ENCODE measurements around the gene DOK6.
"Not testable (repeated sequence)": the region's sequence is repeated elsewhere in the genome, so short reads cannot be mapped to it uniquely, and the experiment has no call there.

Gene DOK6

GRCh38 chr18:69813559-69813958, 412.9 kb downstream of the DOK6 start:
- DNase-seq (ENCODE audit: low read depth in 2 of 2): no peak

DNA sequence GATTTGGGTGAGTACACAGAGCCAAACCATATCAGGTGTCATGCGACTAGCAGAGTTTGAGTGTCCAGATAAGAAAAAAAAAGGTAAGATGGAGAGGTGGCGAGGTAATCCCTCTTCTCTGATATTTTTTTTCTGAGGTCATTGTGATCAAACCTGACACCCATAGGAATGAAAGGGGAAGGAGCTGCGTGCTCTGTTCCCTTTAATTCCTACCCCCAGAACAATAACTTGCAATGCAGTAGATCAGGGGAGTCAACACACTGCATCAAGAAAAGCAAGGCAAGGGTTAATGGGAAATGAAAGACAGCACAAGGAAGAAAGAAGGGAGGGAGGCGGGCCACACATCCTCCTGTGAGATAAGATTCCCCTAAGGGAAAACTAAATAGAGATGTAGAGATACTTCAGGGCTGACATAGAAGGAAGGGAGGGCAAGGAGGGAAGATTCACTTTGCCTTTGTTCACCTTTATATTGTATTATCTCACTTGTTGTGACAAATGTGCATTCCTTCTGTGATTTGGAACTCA, 414.2 kb downstream of the DOK6 start:
- no peak for DNase-seq (ENCODE audit: low read depth in 2 of 2)

DNA sequence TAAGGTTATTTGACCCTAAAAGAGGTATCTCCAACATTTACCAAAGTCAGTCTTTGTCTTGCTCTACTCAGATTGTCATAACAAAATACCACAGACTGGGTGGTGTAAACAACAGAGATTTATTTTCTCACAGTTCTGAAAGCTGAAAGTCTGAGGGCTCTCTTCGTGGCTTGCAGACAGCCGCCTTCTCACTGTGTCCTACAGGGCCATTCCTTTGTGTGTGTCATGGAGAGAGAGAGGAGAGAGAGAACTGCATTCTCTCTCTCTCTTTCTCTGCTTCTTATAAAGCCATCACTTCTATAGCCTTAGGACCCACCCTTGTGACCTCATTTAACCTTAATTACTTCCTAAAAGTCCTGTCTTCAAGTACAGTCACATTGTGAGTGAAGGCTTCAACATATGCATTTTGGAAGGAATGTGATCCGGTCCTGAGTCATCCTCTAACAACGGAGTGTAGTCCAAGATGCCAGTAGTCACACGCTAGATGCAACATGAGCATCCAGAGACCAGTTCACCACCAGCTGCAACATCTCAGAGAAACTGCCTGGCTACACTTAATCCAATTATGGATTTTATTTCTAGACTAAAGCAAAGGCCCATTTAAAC, 416.8 kb downstream of the DOK6 start:
- DNase-seq (ENCODE audit: low read depth in 2 of 2): no peak

- no peak for DNase-seq (ENCODE audit: low read depth in 2 of 2)
These were observed 418.8 kb downstream of the DOK6 start for GRCh38 chr18:69819460-69819859.

DNA sequence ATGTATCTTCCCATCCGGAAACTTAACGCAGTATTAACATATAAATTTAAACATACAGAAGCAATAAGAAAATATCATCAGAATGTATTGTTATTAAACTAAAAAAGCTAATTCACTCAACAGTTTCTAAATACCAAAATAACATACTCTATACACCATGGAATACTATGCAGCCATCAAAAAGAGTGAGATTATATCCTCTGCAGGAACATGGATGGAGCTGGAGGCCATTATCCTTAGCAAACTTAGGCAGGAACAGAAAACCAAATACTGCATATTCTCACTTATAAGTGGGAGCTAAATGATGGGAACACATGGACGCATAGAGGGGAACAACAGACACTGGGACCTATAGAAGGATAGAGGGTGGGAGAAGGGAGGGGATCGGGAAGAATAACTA, 419.9 kb downstream of the DOK6 start:
- no peak for DNase-seq (ENCODE audit: low read depth in 2 of 2)

DNA sequence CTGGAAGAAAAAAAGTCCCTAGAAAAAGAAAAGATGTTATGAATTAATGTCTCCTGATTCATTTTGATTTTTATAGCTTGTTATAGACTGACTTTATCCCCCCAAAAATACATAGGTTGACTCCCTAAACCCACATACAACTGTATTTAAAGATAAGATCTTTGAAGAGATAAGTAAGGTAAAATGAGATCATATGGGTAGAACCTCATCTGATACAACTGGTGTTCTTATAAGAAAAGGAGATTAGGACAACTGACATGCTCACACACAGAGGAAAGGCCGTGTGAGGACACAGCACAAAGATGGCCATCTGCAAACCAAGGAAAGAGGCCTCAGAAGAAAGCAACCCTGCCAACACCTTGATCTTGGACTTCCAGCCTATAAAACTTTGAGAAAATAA, 429.5 kb downstream of the DOK6 start:
- no peak for DNase-seq (ENCODE audit: low read depth in 2 of 2)

GRCh38 chr18:69834980-69835379, 434.3 kb downstream of the DOK6 start:
- DNase-seq (ENCODE audit: low read depth in 2 of 2): not testable (repeated sequence)

GRCh38 chr18:69838003-69838402, 437.3 kb downstream of the DOK6 start:
- DNase-seq (ENCODE audit: low read depth in 2 of 2): no peak

DNA sequence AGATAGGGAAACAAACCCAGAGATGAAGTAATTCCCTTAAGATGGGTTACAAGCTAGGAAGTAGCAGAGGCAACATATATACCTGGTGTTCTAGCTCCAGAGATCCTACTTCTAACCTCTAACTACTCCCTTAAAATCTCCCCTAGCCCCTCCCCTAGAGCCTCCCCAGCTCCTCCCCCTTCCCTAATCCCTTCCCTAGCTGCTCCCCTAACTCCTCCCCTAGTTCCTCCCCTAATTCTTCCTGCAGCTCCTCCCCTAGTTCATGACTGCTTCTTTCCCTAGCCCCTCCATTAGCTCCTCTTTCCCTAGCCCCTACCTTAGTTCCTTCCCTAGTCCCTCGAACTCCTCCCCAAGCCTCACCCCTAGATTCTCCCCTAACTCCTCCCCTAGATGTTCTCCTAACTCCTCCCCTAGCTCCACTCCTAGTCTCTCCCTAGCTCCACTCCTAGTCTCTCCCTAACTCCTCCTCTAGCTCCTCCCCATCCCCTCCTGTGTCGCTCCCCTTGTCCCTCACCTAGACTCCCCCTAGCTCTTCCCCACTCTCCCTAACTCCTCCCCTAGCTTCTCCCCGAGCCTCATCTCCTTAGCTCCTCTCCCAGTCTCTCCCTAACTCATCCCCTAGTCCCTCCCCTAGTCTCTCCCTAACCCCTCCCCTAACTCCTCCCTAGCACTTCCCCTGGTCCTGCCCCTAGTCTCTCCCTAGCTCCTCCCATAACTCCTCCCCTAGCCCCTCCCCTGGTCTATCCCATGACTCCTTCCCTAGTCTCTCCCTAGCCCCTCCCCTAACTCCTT, 438.1 kb downstream of the DOK6 start:
- DNase-seq (ENCODE audit: low read depth in 2 of 2): no peak

- no peak for DNase-seq (ENCODE audit: low read depth in 2 of 2)
These were observed 438.8 kb downstream of the DOK6 start for GRCh38 chr18:69839497-69839896.

DNA sequence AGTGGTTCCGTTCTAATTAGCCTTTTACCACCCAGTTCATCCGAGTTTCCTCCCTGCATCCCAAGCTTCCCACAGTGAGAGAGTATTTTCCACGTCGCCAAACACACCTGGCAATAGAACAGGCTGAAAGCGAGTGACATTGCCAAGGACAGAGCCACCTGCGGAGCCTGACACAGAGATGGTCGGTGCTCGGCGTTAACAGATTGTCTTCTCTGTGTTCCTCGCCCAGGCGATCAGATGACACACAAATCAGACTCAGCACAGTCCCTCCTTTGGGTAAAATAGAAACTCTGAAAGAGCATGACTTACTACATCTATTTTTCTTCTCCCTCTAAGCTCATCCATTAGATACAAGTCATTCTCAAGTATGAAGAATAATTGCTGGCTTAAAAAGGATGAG, 439.3 kb downstream of the DOK6 start:
- no peak for DNase-seq (ENCODE audit: low read depth in 2 of 2)

DNA sequence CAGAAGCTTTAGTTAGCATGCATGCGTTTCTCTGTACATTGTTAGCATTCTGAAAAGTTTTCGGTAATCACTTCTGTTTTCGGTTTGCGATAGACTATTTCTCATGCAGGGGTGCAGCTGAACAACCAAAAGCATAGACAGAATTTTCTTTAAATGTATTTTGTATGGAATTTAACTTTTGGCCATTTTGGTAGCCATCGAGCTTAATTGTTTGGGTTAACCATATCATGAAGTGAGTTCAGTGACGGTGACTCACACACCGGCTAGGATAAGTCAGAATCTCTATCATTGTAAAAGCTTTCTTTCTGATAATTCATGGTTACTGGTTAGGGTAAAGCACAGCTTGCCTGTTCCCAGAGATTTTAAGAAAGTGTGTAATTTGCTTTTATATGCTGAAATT, 439.8 kb downstream of the DOK6 start:
- DNase-seq (ENCODE audit: low read depth in 2 of 2): no peak

DNA sequence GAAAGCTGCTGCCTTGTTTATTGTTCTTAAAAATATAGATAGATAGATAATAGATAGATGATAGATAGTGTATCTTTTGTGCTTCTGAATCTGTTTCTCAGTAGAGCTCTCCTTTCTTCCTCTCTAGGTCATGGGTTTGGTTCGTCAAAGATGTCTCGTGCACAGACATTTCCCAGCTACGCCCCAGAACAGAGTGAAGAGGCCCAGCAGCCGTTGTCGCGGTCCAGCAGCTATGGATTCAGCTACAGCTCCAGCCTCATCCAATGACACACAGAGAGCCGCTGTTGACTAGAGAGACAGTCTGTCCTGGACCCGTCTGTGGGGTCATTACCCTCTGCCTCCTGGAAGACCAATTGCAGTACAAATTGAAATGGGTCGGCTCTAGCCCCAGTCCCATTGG, 440.4 kb downstream of the DOK6 start:
- DNase-seq (ENCODE audit: low read depth in 2 of 2): no peak

GRCh38 chr18:69843015-69843414, 442.3 kb downstream of the DOK6 start:
- no peak for DNase-seq (ENCODE audit: low read depth in 2 of 2)

DNA sequence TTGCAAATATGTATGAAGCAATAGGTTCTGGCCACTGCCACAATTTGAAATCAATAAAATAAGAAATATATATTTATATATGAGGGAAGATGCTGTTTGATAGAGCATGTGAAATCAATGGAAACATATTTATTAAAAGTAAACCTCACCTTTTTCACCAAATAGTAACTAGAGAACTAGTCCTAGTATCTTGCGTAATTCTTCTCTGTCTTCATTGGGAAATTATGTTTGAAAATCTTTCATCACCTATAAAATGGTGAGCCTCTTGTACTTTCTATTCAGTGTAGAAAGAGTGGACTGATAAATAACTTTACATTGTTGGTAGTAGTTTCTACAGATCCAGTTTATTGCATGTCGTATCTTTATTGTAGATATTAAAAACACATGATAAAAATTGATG, 444.0 kb downstream of the DOK6 start:
- DNase-seq (ENCODE audit: low read depth in 2 of 2): no peak

DNA sequence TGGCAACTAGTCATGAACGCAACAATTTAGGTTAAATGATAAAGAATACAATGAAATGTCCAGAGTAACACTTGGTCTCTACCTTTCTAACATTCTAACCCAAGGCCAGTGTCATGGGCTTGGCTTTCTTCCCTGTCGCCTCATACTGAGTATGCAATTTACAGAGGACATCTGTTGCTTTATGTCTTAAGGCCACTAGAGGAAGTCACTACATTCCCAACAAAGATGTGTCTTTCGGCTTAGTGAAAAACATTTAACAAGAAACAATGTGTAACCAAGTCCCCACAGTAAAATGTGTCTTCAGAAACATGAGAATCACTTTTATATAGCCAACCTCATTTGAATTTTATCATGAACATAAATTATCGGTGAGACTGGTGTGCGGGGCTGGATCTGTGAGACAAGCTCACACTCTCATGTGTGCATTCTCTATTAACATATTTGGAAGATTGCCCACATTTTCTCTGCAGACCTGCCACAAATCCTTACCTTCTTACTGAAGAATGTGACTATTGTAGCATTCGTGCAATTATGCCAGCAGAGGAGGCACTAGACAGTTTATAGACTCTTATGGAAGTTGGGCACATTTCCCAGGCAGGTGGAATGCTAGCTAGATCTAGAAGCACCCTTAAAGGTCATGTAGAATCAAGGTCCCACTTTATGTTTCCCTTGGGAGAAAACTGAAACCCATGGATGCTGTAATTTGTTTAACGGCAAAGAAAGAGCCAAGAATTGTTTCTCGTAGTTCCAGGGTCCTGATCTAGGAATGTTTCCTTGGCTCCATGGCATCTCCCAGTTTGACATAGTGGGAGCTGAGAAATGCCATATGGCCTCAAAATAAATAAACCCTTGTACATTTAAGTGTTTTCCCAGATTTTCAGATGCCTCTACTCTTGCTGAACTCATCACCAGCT, 445.2 kb downstream of the DOK6 start:
- DNase-seq (ENCODE audit: low read depth in 2 of 2): no peak

DNA sequence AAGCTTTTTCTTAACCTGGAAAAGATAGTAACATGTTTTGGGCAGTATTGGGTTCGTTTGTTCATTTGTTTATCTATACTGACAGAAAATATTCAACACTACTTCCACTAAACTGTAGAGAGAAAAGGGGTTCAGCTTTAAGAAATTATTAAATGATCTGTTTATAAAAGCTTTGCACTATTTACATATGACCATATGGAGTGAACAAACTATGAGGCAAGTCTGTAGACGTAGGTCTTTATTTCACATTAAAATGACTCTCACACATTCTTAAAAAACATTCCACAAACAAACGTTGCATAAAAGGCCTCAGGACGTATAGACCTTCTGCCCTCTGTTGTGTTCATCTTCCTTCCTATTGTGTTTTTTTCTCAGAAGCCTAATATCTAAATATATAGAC, 452.4 kb downstream of the DOK6 start:
- no peak for DNase-seq (ENCODE audit: low read depth in 2 of 2)

- no peak for DNase-seq (ENCODE audit: low read depth in 2 of 2)
These were observed 453.8 kb downstream of the DOK6 start for GRCh38 chr18:69854455-69854854.

DNA sequence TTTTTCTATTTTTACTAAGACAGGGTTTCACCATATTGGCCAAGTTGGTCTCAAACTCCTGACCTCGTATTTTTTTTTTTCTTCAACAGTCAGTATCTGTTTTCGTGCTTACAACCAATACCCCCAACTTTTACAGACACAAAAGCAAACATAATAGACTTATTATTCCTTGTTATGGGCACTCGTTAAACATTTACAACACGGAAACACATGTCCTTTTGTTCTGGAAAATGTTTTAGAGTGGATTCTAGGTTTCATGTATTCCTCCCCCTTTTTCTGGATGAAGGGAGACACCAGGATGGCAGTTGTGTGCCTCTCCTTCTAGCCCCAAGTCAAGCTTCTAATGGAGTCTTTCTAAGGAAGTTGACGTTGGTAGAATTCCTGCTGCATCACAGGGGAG, 458.2 kb downstream of the DOK6 start:
- DNase-seq (ENCODE audit: low read depth in 2 of 2): no peak

DNA sequence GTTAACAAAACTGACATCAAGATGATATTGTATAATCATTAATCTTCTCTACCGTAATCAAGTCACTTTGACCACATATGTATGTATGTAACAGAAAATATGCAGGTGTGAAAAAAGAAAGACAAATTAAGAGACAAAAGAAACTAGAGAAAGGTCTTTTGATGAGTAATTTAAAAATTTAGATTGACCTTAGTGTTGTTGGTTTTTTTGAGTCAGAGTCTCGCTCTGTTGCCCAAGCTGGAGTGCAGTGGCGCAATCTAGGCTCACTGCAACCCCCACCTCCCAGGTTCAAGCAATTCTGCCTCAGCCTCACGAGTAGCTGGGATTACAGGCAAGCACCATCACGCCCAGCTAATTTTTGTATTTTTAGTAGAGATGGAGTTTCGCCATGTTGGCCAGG, 464.1 kb downstream of the DOK6 start:
- not testable (repeated sequence) for DNase-seq (ENCODE audit: low read depth in 2 of 2)

DNA sequence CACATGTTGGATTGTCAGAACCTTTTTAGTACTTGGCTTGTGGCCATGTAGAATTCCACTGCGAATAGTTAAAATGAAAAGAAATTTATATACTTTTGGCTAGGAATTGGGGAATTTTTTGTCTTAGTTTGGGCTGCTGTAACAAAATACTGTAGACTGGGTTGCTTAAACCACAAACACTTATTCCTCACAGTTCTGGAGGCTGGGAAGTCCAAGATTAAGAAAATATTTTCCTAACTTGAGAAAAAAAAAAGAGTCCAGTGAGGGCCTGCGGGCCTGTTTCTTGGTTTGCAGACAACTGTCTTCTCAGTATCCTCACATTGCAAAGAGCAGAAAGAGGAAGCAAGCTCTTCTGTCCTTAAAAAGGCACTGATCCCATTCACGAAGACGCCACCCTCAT, 465.1 kb downstream of the DOK6 start:
- DNase-seq (ENCODE audit: low read depth in 2 of 2): no peak

GRCh38 chr18:69866212-69866611, 465.5 kb downstream of the DOK6 start:
- no peak for DNase-seq (ENCODE audit: low read depth in 2 of 2)
